ENCODE results near the gene IL12RB1. TPM values are rescaled to one million over a fixed set of nuclear protein-coding genes. Genes with fewer than 3 reads are reported as not detected.

Gene IL12RB1
- total and polyA plus RNA-seq, 2 of the 13 experiments (the other 11 are each of a cell fraction or from before 2014, with no cell fraction given) = 0.03 to 0.04 TPM

DNA sequence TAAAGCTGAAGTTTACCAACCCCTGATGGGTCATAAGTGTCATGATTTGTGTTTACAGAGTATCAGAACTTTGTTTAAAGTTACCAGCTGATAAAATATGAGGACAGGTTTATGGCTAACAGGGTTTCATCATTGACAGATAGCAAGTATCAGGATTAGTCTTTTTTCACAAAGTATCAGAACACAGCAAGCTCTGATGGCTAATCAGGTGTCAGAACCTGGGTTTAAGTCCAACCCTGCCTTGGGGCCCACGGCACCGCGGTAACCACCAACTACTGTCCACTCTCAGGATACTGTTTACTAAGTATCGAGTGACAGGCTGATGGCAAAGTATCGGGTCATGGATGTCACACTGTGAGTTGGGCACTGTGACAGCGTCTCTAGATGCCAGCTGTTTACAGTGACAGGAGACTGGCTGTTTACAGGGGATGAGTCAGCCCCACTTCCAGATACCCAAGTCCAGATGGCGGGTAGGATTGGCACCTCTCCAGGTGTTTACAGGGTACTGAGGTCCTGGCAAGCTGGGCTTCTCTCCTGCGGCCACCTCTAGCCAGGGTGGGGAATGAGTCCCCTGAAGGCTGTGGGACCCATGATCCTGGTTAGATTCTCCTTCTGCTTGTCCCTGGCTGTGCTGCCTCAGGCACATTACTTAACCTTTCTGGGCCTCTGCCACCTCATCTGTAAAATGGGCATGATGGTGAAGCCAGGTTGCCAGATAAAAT, 57.0 kb downstream of the IL12RB1 start (continued):
- TF ChIP-seq ZNF879 (CRISPR knock-in tag; IDR thresholded peaks at IDR 0.05) = no peak
- TF ChIP-seq NKX3-1 (CRISPR knock-in tag; IDR thresholded peaks at IDR 0.05) = no peak
- TF ChIP-seq ZBTB7B (CRISPR knock-in tag; IDR thresholded peaks at IDR 0.05) = no peak
- TF ChIP-seq DR1 (CRISPR knock-in tag; IDR thresholded peaks at IDR 0.05) = no peak
- no peak for TF ChIP-seq ZBTB38 (CRISPR knock-in tag; IDR thresholded peaks at IDR 0.05)
- TF ChIP-seq ZBTB20 (CRISPR knock-in tag; IDR thresholded peaks at IDR 0.05; ENCODE audit: borderline replicate concordance, low read depth) = no peak
- TF ChIP-seq SALL1 (CRISPR knock-in tag; IDR thresholded peaks at IDR 0.05) = peak; percentile 76
- TF ChIP-seq, protein P1, sequence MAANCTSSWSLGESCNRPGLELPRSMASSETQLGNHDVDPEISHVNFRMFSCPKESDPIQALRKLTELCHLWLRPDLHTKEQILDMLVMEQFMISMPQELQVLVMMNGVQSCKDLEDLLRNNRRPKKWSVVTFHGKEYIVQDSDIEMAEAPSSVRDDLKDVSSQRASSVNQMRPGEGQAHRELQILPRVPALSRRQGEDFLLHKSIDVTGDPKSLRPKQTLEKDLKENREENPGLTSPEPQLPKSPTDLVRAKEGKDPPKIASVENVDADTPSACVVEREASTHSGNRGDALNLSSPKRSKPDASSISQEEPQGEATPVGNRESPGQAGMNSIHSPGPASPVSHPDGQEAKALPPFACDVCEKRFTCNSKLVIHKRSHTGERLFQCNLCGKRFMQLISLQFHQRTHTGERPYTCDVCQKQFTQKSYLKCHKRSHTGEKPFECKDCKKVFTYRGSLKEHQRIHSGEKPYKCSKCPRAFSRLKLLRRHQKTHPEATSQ (CRISPR knock-in tag; IDR thresholded peaks at IDR 0.05; ENCODE audit: borderline replicate concordance) = no peak
- no peak for TF ChIP-seq ZNF569 (CRISPR knock-in tag; IDR thresholded peaks at IDR 0.05; ENCODE audit: borderline replicate concordance)
- TF ChIP-seq, protein P2, sequence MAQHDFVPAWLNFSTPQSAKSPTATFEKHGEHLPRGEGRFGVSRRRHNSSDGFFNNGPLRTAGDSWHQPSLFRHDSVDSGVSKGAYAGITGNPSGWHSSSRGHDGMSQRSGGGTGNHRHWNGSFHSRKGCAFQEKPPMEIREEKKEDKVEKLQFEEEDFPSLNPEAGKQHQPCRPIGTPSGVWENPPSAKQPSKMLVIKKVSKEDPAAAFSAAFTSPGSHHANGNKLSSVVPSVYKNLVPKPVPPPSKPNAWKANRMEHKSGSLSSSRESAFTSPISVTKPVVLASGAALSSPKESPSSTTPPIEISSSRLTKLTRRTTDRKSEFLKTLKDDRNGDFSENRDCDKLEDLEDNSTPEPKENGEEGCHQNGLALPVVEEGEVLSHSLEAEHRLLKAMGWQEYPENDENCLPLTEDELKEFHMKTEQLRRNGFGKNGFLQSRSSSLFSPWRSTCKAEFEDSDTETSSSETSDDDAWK (CRISPR knock-in tag; IDR thresholded peaks at IDR 0.05) = no peak
- no peak for TF ChIP-seq ZNF282 (IDR thresholded peaks at IDR 0.05; ENCODE audit: partially characterized antibody)
- TF ChIP-seq, protein P3, sequence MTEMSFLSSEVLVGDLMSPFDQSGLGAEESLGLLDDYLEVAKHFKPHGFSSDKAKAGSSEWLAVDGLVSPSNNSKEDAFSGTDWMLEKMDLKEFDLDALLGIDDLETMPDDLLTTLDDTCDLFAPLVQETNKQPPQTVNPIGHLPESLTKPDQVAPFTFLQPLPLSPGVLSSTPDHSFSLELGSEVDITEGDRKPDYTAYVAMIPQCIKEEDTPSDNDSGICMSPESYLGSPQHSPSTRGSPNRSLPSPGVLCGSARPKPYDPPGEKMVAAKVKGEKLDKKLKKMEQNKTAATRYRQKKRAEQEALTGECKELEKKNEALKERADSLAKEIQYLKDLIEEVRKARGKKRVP (CRISPR knock-in tag; IDR thresholded peaks at IDR 0.05) = peak in 1 of 2 experiments; percentile 63; a peak in 2 of 4 replicates
- TF ChIP-seq SYNCRIP (IDR thresholded peaks at IDR 0.05; ENCODE audit: insufficient read depth, low read depth, low read length) = no peak
- TF ChIP-seq, protein P4, sequence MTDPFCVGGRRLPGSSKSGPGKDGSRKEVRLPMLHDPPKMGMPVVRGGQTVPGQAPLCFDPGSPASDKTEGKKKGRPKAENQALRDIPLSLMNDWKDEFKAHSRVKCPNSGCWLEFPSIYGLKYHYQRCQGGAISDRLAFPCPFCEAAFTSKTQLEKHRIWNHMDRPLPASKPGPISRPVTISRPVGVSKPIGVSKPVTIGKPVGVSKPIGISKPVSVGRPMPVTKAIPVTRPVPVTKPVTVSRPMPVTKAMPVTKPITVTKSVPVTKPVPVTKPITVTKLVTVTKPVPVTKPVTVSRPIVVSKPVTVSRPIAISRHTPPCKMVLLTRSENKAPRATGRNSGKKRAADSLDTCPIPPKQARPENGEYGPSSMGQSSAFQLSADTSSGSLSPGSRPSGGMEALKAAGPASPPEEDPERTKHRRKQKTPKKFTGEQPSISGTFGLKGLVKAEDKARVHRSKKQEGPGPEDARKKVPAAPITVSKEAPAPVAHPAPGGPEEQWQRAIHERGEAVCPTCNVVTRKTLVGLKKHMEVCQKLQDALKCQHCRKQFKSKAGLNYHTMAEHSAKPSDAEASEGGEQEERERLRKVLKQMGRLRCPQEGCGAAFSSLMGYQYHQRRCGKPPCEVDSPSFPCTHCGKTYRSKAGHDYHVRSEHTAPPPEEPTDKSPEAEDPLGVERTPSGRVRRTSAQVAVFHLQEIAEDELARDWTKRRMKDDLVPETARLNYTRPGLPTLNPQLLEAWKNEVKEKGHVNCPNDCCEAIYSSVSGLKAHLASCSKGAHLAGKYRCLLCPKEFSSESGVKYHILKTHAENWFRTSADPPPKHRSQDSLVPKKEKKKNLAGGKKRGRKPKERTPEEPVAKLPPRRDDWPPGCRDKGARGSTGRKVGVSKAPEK (CRISPR knock-in tag; IDR thresholded peaks at IDR 0.05; ENCODE audit: borderline replicate concordance) = no peak
- TF ChIP-seq KDM3A (CRISPR knock-in tag; IDR thresholded peaks at IDR 0.05; ENCODE audit: low read depth) = no peak
- TF ChIP-seq JDP2 (CRISPR knock-in tag; IDR thresholded peaks at IDR 0.05; ENCODE audit: borderline replicate concordance) = no peak
- TF ChIP-seq BRCA1 (CRISPR knock-in tag; IDR thresholded peaks at IDR 0.05) = no peak
- TF ChIP-seq NFRKB (IDR thresholded peaks at IDR 0.05) = no peak
- TF ChIP-seq MEIS1 (CRISPR knock-in tag; IDR thresholded peaks at IDR 0.05; ENCODE audit: borderline replicate concordance) = no peak; the same call in 1 of the 2 replicates
- peak; percentile 96 for TF ChIP-seq SIX1 (CRISPR knock-in tag; IDR thresholded peaks at IDR 0.05; ENCODE audit: borderline replicate concordance)
- no peak for TF ChIP-seq ZNF562 (CRISPR knock-in tag; IDR thresholded peaks at IDR 0.05; ENCODE audit: borderline replicate concordance)
- no peak for TF ChIP-seq NR3C1 (CRISPR knock-in tag; IDR thresholded peaks at IDR 0.05)
- TF ChIP-seq FOXJ3 (CRISPR knock-in tag; IDR thresholded peaks at IDR 0.05; ENCODE audit: borderline replicate concordance) = peak; percentile 22; the same call in 1 of the 2 replicates
